ENCODE measurements around the gene SLC35C1.
"Not testable (repeated sequence)": the region's sequence is repeated elsewhere in the genome, so short reads cannot be mapped to it uniquely, and the experiment has no call there.

The SLC35C1 gene

GRCh38 chr11:45805305-45806071 is 539 bp downstream of the SLC35C1 start:
- Histone ChIP-seq H3K9me3 (ENCODE audit: control insufficient read depth, low read length) (no peaks in the 10 kb centered on the region), H3K4me1 (ENCODE audit: control insufficient read depth, insufficient read depth, low read length, poor library complexity, severe bottlenecking) (peaks cover 8% of the 10 kb centered on the region), H3K36me3 (ENCODE audit: control insufficient read depth, insufficient read depth, low read length) (peaks cover 19% of the 10 kb centered on the region), H3K4me3 (ENCODE audit: extremely low read depth, insufficient read depth, low read length, poor library complexity, severe bottlenecking) (peak overlapping the region; percentile 74), H3K27ac (ENCODE audit: low read depth, low read length, severe bottlenecking) (peak overlapping the region; percentile 79)
- 27 to 43% methylated on average over 17 to 26 of the region's 29 CpGs for WGBS, 2 experiments (ENCODE audit: insufficient coverage in 2 of 2)

GRCh38 chr11:45806072-45806933 is 1.4 kb downstream of the SLC35C1 start:
- 88 to 90% methylated on average over 15 of the region's 20 CpGs for WGBS, 2 experiments (ENCODE audit: insufficient coverage in 2 of 2)
- peak overlapping the region; percentile 74 for H3K4me3 ChIP-seq (ENCODE audit: extremely low read depth, insufficient read depth, low read length, poor library complexity, severe bottlenecking)
- H3K27ac ChIP-seq (ENCODE audit: low read depth, low read length, severe bottlenecking) = no peak overlapping the region
- no peaks in the 10 kb centered on the region for H3K9me3 ChIP-seq (ENCODE audit: control insufficient read depth, low read length)
- H3K36me3 ChIP-seq (ENCODE audit: control insufficient read depth, insufficient read depth, low read length) = peaks cover 27% of the 10 kb centered on the region
- H3K4me1 ChIP-seq (ENCODE audit: control insufficient read depth, insufficient read depth, low read length, poor library complexity, severe bottlenecking) = peaks cover 8% of the 10 kb centered on the region

GRCh38 chr11:45806937-45807791 is 2.2 kb downstream of the SLC35C1 start:
- H3K27ac ChIP-seq (ENCODE audit: low read depth, low read length, severe bottlenecking) = no peak overlapping the region
- peaks cover 34% of the 10 kb centered on the region for H3K36me3 ChIP-seq (ENCODE audit: control insufficient read depth, insufficient read depth, low read length)
- H3K9me3 ChIP-seq (ENCODE audit: control insufficient read depth, low read length) = no peaks in the 10 kb centered on the region
- WGBS, 2 experiments (ENCODE audit: insufficient coverage in 2 of 2) = 83 to 87% methylated on average over 3 to 5 of the region's 7 CpGs
- H3K4me3 ChIP-seq (ENCODE audit: extremely low read depth, insufficient read depth, low read length, poor library complexity, severe bottlenecking) = no peak overlapping the region
- peaks cover 8% of the 10 kb centered on the region for H3K4me1 ChIP-seq (ENCODE audit: control insufficient read depth, insufficient read depth, low read length, poor library complexity, severe bottlenecking)

GRCh38 chr11:45807792-45808238 is 2.9 kb downstream of the SLC35C1 start:
- Histone ChIP-seq H3K27ac (ENCODE audit: low read depth, low read length, severe bottlenecking) (no peak overlapping the region), H3K4me1 (ENCODE audit: control insufficient read depth, insufficient read depth, low read length, poor library complexity, severe bottlenecking) (peaks cover 8% of the 10 kb centered on the region), H3K36me3 (ENCODE audit: control insufficient read depth, insufficient read depth, low read length) (peaks cover 39% of the 10 kb centered on the region), H3K9me3 (ENCODE audit: control insufficient read depth, low read length) (no peaks in the 10 kb centered on the region), H3K4me3 (ENCODE audit: extremely low read depth, insufficient read depth, low read length, poor library complexity, severe bottlenecking) (no peak overlapping the region)
- WGBS, 2 experiments (ENCODE audit: insufficient coverage in 2 of 2) = 88 to 95% methylated on average over 3 to 4 of the region's 4 CpGs

- 98% methylated on average over 5 to 6 of the region's 6 CpGs for WGBS, 2 experiments (ENCODE audit: insufficient coverage in 2 of 2)
- not testable (repeated sequence) for H3K27ac ChIP-seq (ENCODE audit: low read depth, low read length, severe bottlenecking); H3K4me1 ChIP-seq (ENCODE audit: control insufficient read depth, insufficient read depth, low read length, poor library complexity, severe bottlenecking); H3K9me3 ChIP-seq (ENCODE audit: control insufficient read depth, low read length); H3K4me3 ChIP-seq (ENCODE audit: extremely low read depth, insufficient read depth, low read length, poor library complexity, severe bottlenecking)
- peaks cover 40% of the 10 kb centered on the region for H3K36me3 ChIP-seq (ENCODE audit: control insufficient read depth, insufficient read depth, low read length)
Measured at GRCh38 chr11:45808427-45808826, 3.5 kb downstream of the SLC35C1 start.

GRCh38 chr11:45809456-45810395 is 4.8 kb downstream of the SLC35C1 start:
- no peaks in the 10 kb centered on the region for H3K9me3 ChIP-seq (ENCODE audit: control insufficient read depth, low read length)
- peaks cover 40% of the 10 kb centered on the region for H3K36me3 ChIP-seq (ENCODE audit: control insufficient read depth, insufficient read depth, low read length)
- H3K27ac ChIP-seq (ENCODE audit: low read depth, low read length, severe bottlenecking) = no peak overlapping the region
- H3K4me1 ChIP-seq (ENCODE audit: control insufficient read depth, insufficient read depth, low read length, poor library complexity, severe bottlenecking) = peaks cover 9% of the 10 kb centered on the region
- H3K4me3 ChIP-seq (ENCODE audit: extremely low read depth, insufficient read depth, low read length, poor library complexity, severe bottlenecking) = no peak overlapping the region
- WGBS, 2 experiments (ENCODE audit: insufficient coverage in 2 of 2) = 94 to 96% methylated on average over 8 to 10 of the region's 11 CpGs

GRCh38 chr11:45810431-45811108 is 5.6 kb downstream of the SLC35C1 start:
- H3K4me3 ChIP-seq (ENCODE audit: extremely low read depth, insufficient read depth, low read length, poor library complexity, severe bottlenecking) = no peak overlapping the region
- WGBS, 2 experiments (ENCODE audit: insufficient coverage in 2 of 2) = 95 to 96% methylated on average over 14 to 20 of the region's 23 CpGs
- peaks cover 11% of the 10 kb centered on the region for H3K4me1 ChIP-seq (ENCODE audit: control insufficient read depth, insufficient read depth, low read length, poor library complexity, severe bottlenecking)
- H3K27ac ChIP-seq (ENCODE audit: low read depth, low read length, severe bottlenecking) = no peak overlapping the region
- no peaks in the 10 kb centered on the region for H3K9me3 ChIP-seq (ENCODE audit: control insufficient read depth, low read length)
- peaks cover 40% of the 10 kb centered on the region for H3K36me3 ChIP-seq (ENCODE audit: control insufficient read depth, insufficient read depth, low read length)

GRCh38 chr11:45811109-45811435 is 6.1 kb downstream of the SLC35C1 start:
- Histone ChIP-seq H3K27ac (ENCODE audit: low read depth, low read length, severe bottlenecking) (no peak overlapping the region), H3K36me3 (ENCODE audit: control insufficient read depth, insufficient read depth, low read length) (peaks cover 40% of the 10 kb centered on the region), H3K4me1 (ENCODE audit: control insufficient read depth, insufficient read depth, low read length, poor library complexity, severe bottlenecking) (peaks cover 8% of the 10 kb centered on the region), H3K4me3 (ENCODE audit: extremely low read depth, insufficient read depth, low read length, poor library complexity, severe bottlenecking) (no peak overlapping the region), H3K9me3 (ENCODE audit: control insufficient read depth, low read length) (no peaks in the 10 kb centered on the region)
- WGBS, 2 experiments (ENCODE audit: insufficient coverage in 2 of 2) = 91 to 94% methylated on average over 9 to 16 of the region's 17 CpGs

GRCh38 chr11:45811571-45812290 is 6.8 kb downstream of the SLC35C1 start:
- H3K36me3 ChIP-seq (ENCODE audit: control insufficient read depth, insufficient read depth, low read length) = peaks cover 40% of the 10 kb centered on the region
- peaks cover 3% of the 10 kb centered on the region for H3K4me1 ChIP-seq (ENCODE audit: control insufficient read depth, insufficient read depth, low read length, poor library complexity, severe bottlenecking)
- H3K9me3 ChIP-seq (ENCODE audit: control insufficient read depth, low read length) = no peaks in the 10 kb centered on the region
- WGBS, 2 experiments (ENCODE audit: insufficient coverage in 2 of 2) = 94 to 95% methylated on average over 7 to 8 of the region's 8 CpGs
- no peak overlapping the region for H3K27ac ChIP-seq (ENCODE audit: low read depth, low read length, severe bottlenecking)
- no peak overlapping the region for H3K4me3 ChIP-seq (ENCODE audit: extremely low read depth, insufficient read depth, low read length, poor library complexity, severe bottlenecking)
